HG02798 (cell line): ENCODE measurements around the gene EGFLAM.

ENCODE experiments used
- ATAC-seq: cut with Tn5 transposase; IDR thresholded peaks from one replicate; pipeline ENCODE4 v1.9.1; 2021; ENCODE audit warnings: mild to moderate bottlenecking; ENCODE audit not compliant: unreplicated experiment, poor library complexity

The EGFLAM gene

GRCh38 chr5:38465061-38465460 is 206.7 kb downstream of the EGFLAM start:
- no peak for ATAC-seq

- no peak for ATAC-seq
These were observed 207.5 kb downstream of the EGFLAM start for GRCh38 chr5:38465702-38466423.

GRCh38 chr5:38466424-38467189 is 208.2 kb downstream of the EGFLAM start:
- ATAC-seq: no peak

- ATAC-seq: no peak
These were observed 209.1 kb downstream of the EGFLAM start for GRCh38 chr5:38467353-38468040.

- ATAC-seq: no peak
These were observed 209.9 kb downstream of the EGFLAM start for GRCh38 chr5:38468202-38468673.

GRCh38 chr5:38468978-38469706 is 210.8 kb downstream of the EGFLAM start:
- no peak for ATAC-seq

- no peak for ATAC-seq
These were observed 211.4 kb downstream of the EGFLAM start for GRCh38 chr5:38469707-38470267.

- no peak for ATAC-seq
These were observed 213.3 kb downstream of the EGFLAM start for GRCh38 chr5:38471709-38472108.

GRCh38 chr5:38472541-38472940 is 214.2 kb downstream of the EGFLAM start:
- no peak for ATAC-seq

GRCh38 chr5:38473008-38473407 is 214.6 kb downstream of the EGFLAM start:
- no peak for ATAC-seq

- no peak for ATAC-seq
These were observed 219.8 kb downstream of the EGFLAM start for GRCh38 chr5:38478166-38478565.

GRCh38 chr5:38478878-38479277 is 220.5 kb downstream of the EGFLAM start:
- ATAC-seq: no peak

GRCh38 chr5:38479315-38479904 is 221.1 kb downstream of the EGFLAM start:
- ATAC-seq: no peak

- ATAC-seq: no peak
These were observed 225.5 kb downstream of the EGFLAM start for GRCh38 chr5:38483805-38484398.

GRCh38 chr5:38494175-38494574 is 235.8 kb downstream of the EGFLAM start:
- ATAC-seq: no peak

- no peak for ATAC-seq
These were observed 236.4 kb downstream of the EGFLAM start for GRCh38 chr5:38494763-38495162.

GRCh38 chr5:38497946-38498345 is 239.6 kb downstream of the EGFLAM start:
- no peak for ATAC-seq

- no peak for ATAC-seq
These were observed 242.4 kb downstream of the EGFLAM start for GRCh38 chr5:38500573-38501260.

- no peak for ATAC-seq
These were observed 247.9 kb downstream of the EGFLAM start for GRCh38 chr5:38506302-38506701.
